Stimulated activated CD8-positive, alpha-beta memory T cell treated with anti-CD3 and anti-CD28 coated beads, Interleukin-7, amount 100 ng/mL, for 4 hours (primary cell): Measurements from ENCODE around the gene WDFY3.

ENCODE experiments used
- DNase-seq, 2 donors: peaks; one replicate each; pipeline ENCODE4 v3.0.0-alpha.2; 2020; ENCODE audit warnings: low read depth in 2 of 2

The WDFY3 gene

GRCh38 chr4:84796394-84796793, 170.1 kb downstream of the WDFY3 start:
- DNase-seq: no peak

DNA sequence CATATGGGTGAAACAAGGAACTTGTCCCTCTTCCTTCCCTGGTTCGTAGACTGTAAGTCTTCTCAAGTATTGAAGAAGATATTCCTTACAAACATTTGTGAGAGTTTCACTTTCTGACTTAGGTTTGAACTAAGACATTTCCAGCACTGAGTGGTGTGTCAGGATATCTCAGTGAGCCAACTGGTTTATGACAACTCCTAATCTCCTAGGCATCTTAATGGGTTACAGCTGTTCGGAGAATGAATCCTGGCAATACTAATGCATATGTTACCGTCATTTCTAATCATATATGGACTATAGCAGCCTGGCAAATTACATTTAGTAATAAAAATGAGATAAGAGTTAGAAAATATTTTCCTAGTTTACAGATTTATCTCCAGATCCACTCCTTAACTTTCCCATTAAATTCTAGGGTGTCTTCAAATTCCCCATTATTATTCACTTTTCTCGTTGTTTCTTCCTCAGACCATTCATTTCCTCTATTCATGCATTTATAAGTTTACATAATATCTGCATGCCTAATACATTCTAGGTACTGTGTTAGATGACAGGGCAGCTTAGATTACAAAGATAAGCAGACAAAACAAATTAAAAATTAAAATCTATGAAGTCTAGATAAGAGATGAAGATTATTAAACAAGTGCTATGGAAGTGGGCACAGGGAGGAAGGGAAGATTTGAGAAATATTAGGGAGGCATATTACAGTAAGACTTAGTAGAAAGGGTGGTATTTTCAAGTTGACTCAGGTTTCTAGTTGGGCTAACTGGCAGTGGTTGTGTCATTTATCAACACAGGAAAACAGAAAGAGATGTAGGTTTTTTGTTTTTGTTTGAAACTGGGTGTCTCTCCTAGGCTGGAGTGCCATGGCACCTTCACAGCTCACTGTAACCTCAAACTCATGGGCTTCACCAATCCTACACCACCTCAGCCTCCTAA, 173.9 kb downstream of the WDFY3 start:
- no peak for DNase-seq

DNA sequence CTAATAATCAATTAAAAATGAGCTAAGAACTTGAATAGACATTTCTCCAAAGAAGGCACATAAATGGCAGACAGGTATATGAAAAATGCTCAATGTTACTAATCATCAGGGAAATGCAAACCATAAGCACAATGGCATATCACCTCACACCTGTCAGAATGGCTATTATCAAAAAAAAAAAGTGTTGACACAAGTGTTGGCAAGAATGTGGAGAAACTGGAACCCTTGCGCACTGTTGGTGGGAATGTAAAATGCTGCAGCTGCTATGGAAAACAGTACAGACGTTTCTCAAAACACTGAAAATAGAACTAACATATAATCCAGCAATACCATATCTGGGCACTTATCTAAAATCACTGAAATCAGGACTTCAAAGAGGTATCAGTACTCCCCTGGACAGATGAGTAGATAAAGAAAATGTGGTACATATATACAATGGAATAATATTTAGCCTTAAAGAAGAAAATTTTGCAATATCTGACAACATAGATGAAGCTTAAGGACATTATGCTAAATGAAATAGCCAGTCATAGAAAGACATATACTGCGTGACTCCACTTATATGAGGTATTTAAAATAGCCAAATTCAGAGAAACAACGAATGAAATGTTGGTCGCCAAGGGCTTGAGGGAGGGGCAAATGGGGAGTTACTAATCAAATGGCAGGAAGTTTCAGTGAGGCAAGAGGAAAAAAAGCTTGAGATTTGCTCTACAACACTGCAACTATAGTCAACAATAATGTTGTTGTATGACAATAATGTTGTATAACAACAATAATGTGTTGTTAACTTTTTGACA, 175.5 kb downstream of the WDFY3 start:
- no peak for DNase-seq

DNA sequence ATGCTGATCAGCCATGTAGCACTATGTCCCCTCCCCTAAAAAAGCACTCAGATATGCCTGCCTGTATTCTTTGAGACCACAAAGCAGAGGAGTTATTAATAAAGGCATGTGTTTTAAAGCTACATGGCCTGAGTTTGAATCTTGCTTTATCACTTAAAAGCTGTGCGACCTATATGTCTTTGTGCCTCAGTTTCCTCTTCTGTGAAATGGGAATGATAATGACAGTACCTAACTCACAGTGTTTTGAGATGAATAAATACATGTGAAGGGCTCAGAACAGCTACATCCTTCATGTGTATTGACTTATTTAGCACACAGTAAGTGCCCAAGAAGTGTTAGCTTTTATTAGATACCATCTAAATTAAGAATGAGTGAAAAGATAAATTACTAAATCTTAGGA, 180.0 kb downstream of the WDFY3 start:
- no peak for DNase-seq

DNA sequence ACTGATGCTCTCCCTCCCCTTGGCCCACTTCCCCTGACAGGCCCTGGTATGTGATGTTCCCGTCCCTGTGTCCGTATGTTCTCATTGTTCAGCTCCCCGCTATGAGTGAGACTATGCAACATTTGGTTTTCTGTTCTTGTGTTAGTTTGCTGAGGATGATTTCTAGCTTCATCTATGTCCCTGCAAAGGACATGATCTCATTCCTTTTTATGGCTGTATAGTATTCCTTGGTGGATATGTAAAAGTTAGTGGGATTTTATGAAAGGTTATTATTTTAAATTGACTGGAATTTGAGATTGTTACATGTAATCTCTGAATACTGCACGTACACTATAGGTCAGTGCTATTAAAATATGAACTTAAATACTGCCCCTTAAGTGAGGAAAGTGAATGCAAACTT, 184.0 kb downstream of the WDFY3 start:
- no peak for DNase-seq

DNA sequence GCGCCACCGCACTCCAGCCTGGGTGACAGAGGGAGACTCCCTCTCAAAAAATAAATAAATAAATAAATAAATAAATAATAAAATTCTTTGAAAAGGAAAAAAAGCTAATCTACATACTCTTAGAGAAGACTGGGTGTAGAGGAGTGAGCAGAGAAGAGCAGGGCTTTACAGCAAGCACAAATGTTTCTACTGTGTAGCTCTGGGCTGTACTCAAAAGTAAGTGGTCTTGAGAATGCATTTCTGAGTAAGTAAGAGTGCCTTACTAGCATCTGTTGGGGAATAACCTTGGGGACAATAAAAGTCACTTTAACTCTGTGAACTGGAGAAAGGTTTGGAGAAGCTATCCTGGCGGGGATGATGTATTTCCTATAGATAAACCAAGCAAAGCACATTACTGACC, 185.8 kb downstream of the WDFY3 start:
- no peak for DNase-seq

GRCh38 chr4:84778041-84778440, 188.4 kb downstream of the WDFY3 start:
- DNase-seq: no peak

- DNase-seq: no peak
Measured at GRCh38 chr4:84767168-84767567, 199.3 kb downstream of the WDFY3 start.

DNA sequence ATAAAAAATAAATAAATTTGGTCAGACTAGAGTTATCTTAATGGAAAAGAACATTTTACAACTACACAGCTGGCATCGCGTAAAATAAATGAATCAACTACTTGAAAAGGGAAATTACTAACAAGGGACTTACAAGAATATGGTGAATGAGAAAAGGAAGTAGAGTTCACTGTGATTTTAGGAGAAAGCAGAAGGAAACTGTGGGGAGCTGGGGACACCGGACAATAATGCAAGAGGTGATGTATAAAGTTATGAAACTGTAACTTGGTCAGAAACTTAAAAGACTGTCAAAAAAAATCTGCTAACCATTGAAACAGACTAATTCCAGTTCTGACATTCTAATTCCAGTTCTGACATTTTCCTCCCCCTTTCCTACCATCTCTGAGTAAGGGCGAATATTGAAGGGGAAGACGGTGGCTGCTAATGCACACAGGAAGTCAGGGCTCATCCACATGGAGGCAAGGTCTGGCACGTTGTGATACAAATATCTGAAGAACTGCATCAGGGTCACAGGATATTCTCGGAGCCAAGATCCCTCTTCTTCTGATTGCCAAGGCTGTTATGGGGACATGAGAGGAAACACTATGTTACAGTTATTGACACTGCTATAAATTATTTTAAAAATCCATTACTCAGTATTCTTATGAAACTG, 213.0 kb downstream of the WDFY3 start:
- DNase-seq: no peak

GRCh38 chr4:84751707-84752106, 214.8 kb downstream of the WDFY3 start:
- DNase-seq: no peak

- no peak for DNase-seq
Measured at GRCh38 chr4:84750960-84751283, 215.6 kb downstream of the WDFY3 start.

- no peak for DNase-seq
Measured at GRCh38 chr4:84750260-84750959, 216.1 kb downstream of the WDFY3 start.

DNA sequence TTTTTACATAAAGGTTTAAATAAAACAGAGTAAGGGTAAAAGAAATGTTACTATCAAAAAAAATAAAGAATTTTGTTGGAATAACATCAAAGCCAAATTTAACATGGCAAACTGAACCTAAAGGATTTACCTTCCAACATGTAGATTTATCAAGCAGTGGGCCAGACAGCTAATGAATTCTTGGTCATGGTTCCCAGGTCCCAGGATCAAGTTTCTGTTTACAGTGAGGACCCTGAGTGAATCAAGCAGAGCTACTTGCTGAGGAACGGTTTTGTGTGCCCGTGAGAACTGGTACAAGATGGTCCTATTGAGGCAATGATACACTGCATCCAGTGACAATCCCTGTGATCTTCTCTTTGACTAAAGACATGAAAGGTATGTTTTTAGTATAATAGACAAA, 226.4 kb downstream of the WDFY3 start:
- DNase-seq: no peak

GRCh38 chr4:84738622-84739021, 227.9 kb downstream of the WDFY3 start:
- no peak for DNase-seq

- DNase-seq: no peak
Measured at GRCh38 chr4:84737656-84738055, 228.8 kb downstream of the WDFY3 start.

DNA sequence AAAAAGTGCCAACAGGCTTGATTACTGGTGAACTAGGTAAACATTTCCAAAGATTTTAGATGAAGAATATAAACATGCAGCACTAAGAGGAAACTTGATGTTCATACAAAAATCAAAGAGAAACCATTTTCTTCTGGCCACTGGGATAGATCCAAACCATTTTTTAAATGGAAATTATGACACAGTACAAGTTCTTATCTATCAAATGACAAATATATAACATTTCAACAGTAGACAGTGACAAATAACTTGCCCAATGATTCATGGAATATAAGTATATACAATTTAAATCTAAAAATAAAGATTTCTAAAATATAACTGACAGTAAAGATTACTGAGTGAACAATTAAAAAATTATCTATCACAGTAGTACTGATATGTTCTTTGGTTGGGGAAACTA, 232.5 kb downstream of the WDFY3 start:
- no peak for DNase-seq

DNA sequence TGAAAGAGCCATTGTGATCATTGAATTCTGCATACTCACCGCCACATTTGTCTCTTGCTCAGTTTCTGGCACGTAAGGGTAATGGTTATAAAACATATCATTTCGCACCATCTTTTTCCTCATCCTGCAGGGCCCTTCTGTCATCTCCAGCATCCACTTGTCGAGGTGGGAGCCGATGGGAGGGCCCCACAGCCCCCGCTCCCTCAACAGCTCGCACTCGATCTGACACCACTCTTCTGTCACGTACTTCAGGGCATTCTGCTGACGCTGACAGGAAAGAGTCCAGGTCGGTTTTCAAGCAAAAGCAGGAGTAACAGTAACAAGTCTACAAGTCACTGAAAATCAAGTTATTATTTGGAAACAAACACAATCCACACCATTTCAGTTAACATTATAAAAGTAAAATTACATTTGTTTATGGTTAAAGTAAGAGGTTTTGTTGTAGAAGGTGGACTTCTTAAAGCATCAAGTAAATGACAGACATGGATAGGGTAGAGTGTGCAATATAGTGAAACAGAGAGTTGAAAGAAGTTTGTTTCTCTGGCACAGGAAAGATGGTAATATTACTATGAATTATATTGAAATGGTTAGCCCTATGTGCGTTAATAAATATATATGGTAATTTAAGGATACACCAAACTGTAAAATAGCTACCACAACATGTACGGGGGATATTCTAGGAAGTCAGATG, 233.0 kb downstream of the WDFY3 start:
- no peak for DNase-seq

GRCh38 chr4:84730375-84730774, 236.1 kb downstream of the WDFY3 start:
- no peak for DNase-seq

DNA sequence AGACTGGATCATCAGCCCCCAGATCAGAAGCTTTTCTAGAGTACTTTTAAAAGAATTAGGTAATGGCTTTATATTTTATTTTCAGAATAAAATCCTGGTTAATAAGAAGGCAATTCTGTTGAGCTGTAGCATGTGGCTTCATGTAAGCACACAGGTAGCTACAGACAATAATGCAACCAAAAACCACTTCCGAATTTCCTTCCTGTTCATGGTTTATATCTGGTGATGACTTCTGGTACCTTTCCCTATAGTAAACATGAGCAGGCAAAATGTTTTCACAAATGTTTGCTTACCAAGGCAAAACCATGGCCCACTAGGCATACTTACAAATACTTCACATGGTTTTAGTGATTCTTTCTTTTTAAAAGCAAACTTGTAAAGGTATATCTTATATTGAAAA, 239.0 kb downstream of the WDFY3 start:
- DNase-seq: no peak

- no peak for DNase-seq
Measured at GRCh38 chr4:84726356-84726755, 240.1 kb downstream of the WDFY3 start.

DNA sequence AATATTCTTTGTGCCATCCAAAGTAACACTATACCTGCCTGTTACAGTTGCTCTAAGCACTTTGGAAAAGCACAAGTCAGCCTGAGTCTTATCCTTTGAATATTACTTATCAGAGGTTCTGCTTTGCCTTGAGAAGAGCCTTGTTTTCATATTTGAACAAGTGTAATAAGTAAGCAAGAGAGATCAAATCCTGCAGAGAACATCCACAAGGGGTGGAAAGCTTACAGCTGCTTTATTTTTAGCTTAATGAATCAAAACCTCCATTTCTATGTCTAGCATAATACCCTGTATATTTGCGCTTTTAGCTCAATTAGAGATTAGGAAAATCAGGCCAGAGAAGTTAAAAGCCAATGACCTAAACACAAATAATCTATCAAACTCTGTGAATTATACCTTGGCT, 243.8 kb downstream of the WDFY3 start:
- no peak for DNase-seq
